ENCODE results near the gene USF1.

DNA sequence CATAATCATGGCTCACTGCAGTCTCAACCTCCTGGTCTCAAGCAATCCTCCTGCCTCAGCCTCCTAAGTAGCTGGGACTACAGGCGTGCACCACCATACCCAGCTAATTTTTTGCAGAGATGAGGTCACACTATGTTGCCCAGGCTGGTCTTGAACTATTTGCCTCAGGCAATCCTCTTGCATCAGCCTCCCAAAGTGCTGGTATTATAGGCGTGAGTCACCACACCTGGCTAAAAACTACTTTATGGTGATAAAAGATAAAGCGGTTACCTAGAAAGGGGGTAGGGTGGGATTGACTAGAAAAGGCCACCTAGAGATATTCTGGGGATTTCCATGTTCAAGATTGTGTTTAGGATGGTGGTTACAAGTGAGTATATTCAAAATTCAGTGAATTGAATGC is 12.0 kb downstream of the USF1 start:
- TF ChIP-seq, protein P1, sequence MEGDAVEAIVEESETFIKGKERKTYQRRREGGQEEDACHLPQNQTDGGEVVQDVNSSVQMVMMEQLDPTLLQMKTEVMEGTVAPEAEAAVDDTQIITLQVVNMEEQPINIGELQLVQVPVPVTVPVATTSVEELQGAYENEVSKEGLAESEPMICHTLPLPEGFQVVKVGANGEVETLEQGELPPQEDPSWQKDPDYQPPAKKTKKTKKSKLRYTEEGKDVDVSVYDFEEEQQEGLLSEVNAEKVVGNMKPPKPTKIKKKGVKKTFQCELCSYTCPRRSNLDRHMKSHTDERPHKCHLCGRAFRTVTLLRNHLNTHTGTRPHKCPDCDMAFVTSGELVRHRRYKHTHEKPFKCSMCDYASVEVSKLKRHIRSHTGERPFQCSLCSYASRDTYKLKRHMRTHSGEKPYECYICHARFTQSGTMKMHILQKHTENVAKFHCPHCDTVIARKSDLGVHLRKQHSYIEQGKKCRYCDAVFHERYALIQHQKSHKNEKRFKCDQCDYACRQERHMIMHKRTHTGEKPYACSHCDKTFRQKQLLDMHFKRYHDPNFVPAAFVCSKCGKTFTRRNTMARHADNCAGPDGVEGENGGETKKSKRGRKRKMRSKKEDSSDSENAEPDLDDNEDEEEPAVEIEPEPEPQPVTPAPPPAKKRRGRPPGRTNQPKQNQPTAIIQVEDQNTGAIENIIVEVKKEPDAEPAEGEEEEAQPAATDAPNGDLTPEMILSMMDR (optimal IDR thresholded peaks at IDR 0.05 in 1 of 3, IDR thresholded peaks at IDR 0.05 in 1 of 3, conservative IDR thresholded peaks at IDR 0.05 in 1 of 3; ENCODE audit: extremely low read depth in 1 of 3, insufficient read depth in 2 of 3, low read length in 3 of 3): no peak
- no peak for TF ChIP-seq EZH2 (IDR thresholded peaks at IDR 0.05; ENCODE audit: low read length)

Data from keratinocyte (primary cell).